Erythroblast (primary cell): ENCODE results near the gene SLC11A1.

Source experiments
- GATA1 ChIP-seq: IDR thresholded peaks from 2 replicates; pipeline ENCODE4 v1.6.1; 2011; ENCODE audit warnings: low read depth, mild to moderate bottlenecking, control low read depth, low read length, moderate library complexity
- POLR2A ChIP-seq: IDR thresholded peaks from 2 replicates; pipeline ENCODE4 v1.6.1; 2011; ENCODE audit warnings: mild to moderate bottlenecking, low read length

- TF ChIP-seq GATA1 (no peak), POLR2A (no peak)
These were observed 23.1 kb downstream of the SLC11A1 start for GRCh38 chr2:218405086-218405745.
